Esophagus muscularis mucosa (tissue), 4 donors: Measurements from ENCODE around the gene YTHDC1. TPM values are rescaled to one million over a fixed set of nuclear protein-coding genes. Genes with fewer than 3 reads are reported as not detected.

Experiments used
- DNase-seq: peaks from one replicate; pipeline ENCODE4 v3.0.0-alpha.2; 2017; ENCODE audit errors: extremely low spot score
- H3K27ac ChIP-seq, 4 donors: fragments of 200-600 bp; sonication (generic); replicated peaks in 1 of 4; 1 replicate in 3 of 4; 2 replicates in 1 of 4; pipeline ENCODE4 v1.5.1; 2016 to 2019; ENCODE audit warnings: mild to moderate bottlenecking in 1 of 4
- H3K27me3 ChIP-seq, 4 donors: fragments of 200-600 bp; sonication (generic); one replicate each; pipeline versions ENCODE4 v1.5.1 to v1.6.0; 2016 to 2019
- H3K36me3 ChIP-seq, 4 donors: fragments of 200-600 bp; sonication (generic); one replicate each; pipeline ENCODE4 v1.5.1; 2016 to 2019
- H3K4me1 ChIP-seq, 4 donors: fragments of 200-600 bp; sonication (generic); one replicate each; pipeline ENCODE4 v1.5.1; 2016 to 2019
- H3K4me3 ChIP-seq, 4 donors: fragments of 200-600 bp; sonication (generic); 1 replicate in 2 of 4; 2 replicates in 2 of 4; pipeline ENCODE4 v1.5.1; 2016 to 2019; ENCODE audit warnings: mild to moderate bottlenecking in 4 of 4, moderate library complexity in 1 of 4
- H3K9me3 ChIP-seq, 4 donors: fragments of 200-600 bp; sonication (generic); 1 replicate in 3 of 4; 2 replicates in 1 of 4; pipeline ENCODE4 v1.5.1; 2016 to 2019
- CTCF ChIP-seq, 3 experiments: fragments of 200-600 bp in 2 of 3; fragments of 450-650 bp in 1 of 3; sonication (generic) in 2 of 3; IDR thresholded peaks; one replicate each; pipeline ENCODE4 v1.5.1; 2017 to 2019; ENCODE audit warnings: antibody characterized with exemption in 3 of 3, mild to moderate bottlenecking in 2 of 3, moderate library complexity in 1 of 3
- EP300 ChIP-seq: sonication (generic); formaldehyde crosslinking; IDR thresholded peaks from one replicate; pipeline ENCODE4 v1.6.1; 2017; ENCODE audit warnings: antibody characterized with exemption
- POLR2A ChIP-seq: fragments of 450-650 bp; IDR thresholded peaks from one replicate; pipeline ENCODE4 v1.6.1; 2017; ENCODE audit warnings: antibody characterized with exemption, moderate library complexity, mild to moderate bottlenecking, low read depth
- POLR2AphosphoS5 ChIP-seq, 2 donors: sonication (generic); formaldehyde crosslinking; IDR thresholded peaks; one replicate each; pipeline ENCODE4 v1.6.1; 2017; ENCODE audit warnings: antibody characterized with exemption in 2 of 2
- WGBS: methylation state at CpG from one replicate; pipeline ENCODE4 v1.1.5; 2018; 5-methylcytosine and 5-hydroxymethylcytosine counted together
- intact Hi-C: fragments of 100-400 bp; cut with DNase I; formaldehyde crosslinking; loops from one replicate; pipeline ENCODE4 v1.15.1; 2023
- total RNA-seq, 4 donors: library from RNA; depleted of rRNA; stranded (reverse); fragments of >200 nt; gene quantifications; one replicate each; pipeline versions ENCODE4 v1.1.0 to v1.2.1, GENCODE V29; 2016

The YTHDC1 gene
- total RNA-seq, 4 donors from 2014 or later: 55.4 to 68.7 (median 61.4) TPM

GRCh38 chr4:68348577-68348976 is 1.3 kb downstream of the YTHDC1 start:
- H3K9me3 ChIP-seq: no peaks in the 10 kb centered on the region
- no peak for DNase-seq
- peak overlapping the region; percentile 81 to 92 (median 84) for H3K4me3 ChIP-seq
- 3% methylated on average over 4 of the region's 4 CpGs for WGBS
- peaks cover 36 to 55% (median 53%) of the 10 kb centered on the region in 4 donors for H3K4me1 ChIP-seq
- H3K27me3 ChIP-seq: no peaks in the 10 kb centered on the region
- TF ChIP-seq EP300: no peak
- peak overlapping the region; percentile 93 to 99 (median 96) for H3K27ac ChIP-seq
- H3K36me3 ChIP-seq: no peaks in the 10 kb centered on the region
- intact Hi-C loops: no loop called here

GRCh38 chr4:68347845-68348244 is 2.0 kb downstream of the YTHDC1 start:
- peaks cover 42 to 62% (median 60%) of the 10 kb centered on the region in 4 donors for H3K4me1 ChIP-seq
- no peak for DNase-seq
- H3K27me3 ChIP-seq: no peaks in the 10 kb centered on the region
- H3K27ac ChIP-seq: no peak overlapping the region
- H3K4me3 ChIP-seq: peak overlapping the region; percentile 81 to 92 (median 84)
- no peaks in the 10 kb centered on the region for H3K36me3 ChIP-seq
- no peaks in the 10 kb centered on the region for H3K9me3 ChIP-seq
- intact Hi-C loops: no loop called here
- WGBS: 21% methylated on average over 5 of the region's 5 CpGs
- TF ChIP-seq POLR2AphosphoS5 (IDR thresholded peaks at IDR 0.05): no peak
- TF ChIP-seq EP300: no peak
- TF ChIP-seq CTCF (IDR thresholded peaks at IDR 0.05): no peak
- no peak for TF ChIP-seq POLR2A

- intact Hi-C loops: no loop called here
- H3K27me3 ChIP-seq: no peaks in the 10 kb centered on the region
- no peak overlapping the region for H3K27ac ChIP-seq
- no peak for DNase-seq
- H3K36me3 ChIP-seq: no peaks in the 10 kb centered on the region
- H3K4me1 ChIP-seq: peaks cover 54 to 76% (median 74%) of the 10 kb centered on the region in 4 donors
- H3K4me3 ChIP-seq: peak overlapping the region in 1 of 4 donors; percentile 86
- TF ChIP-seq CTCF (IDR thresholded peaks at IDR 0.05) (no peak), EP300 (no peak), POLR2A (no peak), POLR2AphosphoS5 (IDR thresholded peaks at IDR 0.05) (no peak)
- no peaks in the 10 kb centered on the region for H3K9me3 ChIP-seq
- 91% methylated on average over 3 of the region's 3 CpGs for WGBS
Observed at GRCh38 chr4:68346461-68346860, 3.4 kb downstream of the YTHDC1 start.

- DNase-seq: no peak
- no peaks in the 10 kb centered on the region for H3K27me3 ChIP-seq
- no peaks in the 10 kb centered on the region for H3K9me3 ChIP-seq
- no peak overlapping the region for H3K27ac ChIP-seq
- 92% methylated on average over 5 of the region's 5 CpGs for WGBS
- H3K4me3 ChIP-seq: no peak overlapping the region
- intact Hi-C loops: no loop called here
- no peaks in the 10 kb centered on the region for H3K36me3 ChIP-seq
- TF ChIP-seq POLR2AphosphoS5 (IDR thresholded peaks at IDR 0.05) (no peak), CTCF (IDR thresholded peaks at IDR 0.05) (no peak), POLR2A (no peak), EP300 (no peak)
- peaks cover 70 to 89% (median 85%) of the 10 kb centered on the region in 4 donors for H3K4me1 ChIP-seq
Observed at GRCh38 chr4:68344785-68345184, 5.1 kb downstream of the YTHDC1 start.

GRCh38 chr4:68344049-68344448 is 5.8 kb downstream of the YTHDC1 start:
- Histone ChIP-seq H3K36me3 (no peaks in the 10 kb centered on the region), H3K27me3 (no peaks in the 10 kb centered on the region), H3K4me3 (no peak overlapping the region), H3K4me1 (peaks cover 77 to 97% (median 93%) of the 10 kb centered on the region in 4 donors), H3K27ac (no peak overlapping the region), H3K9me3 (no peaks in the 10 kb centered on the region)
- 37% methylated on average over 2 of the region's 2 CpGs for WGBS
- intact Hi-C loops: no loop called here
- DNase-seq: no peak
- no peak for TF ChIP-seq CTCF (IDR thresholded peaks at IDR 0.05)
